ENCODE results near the gene ZNF74.

ZNF74 gene

DNA sequence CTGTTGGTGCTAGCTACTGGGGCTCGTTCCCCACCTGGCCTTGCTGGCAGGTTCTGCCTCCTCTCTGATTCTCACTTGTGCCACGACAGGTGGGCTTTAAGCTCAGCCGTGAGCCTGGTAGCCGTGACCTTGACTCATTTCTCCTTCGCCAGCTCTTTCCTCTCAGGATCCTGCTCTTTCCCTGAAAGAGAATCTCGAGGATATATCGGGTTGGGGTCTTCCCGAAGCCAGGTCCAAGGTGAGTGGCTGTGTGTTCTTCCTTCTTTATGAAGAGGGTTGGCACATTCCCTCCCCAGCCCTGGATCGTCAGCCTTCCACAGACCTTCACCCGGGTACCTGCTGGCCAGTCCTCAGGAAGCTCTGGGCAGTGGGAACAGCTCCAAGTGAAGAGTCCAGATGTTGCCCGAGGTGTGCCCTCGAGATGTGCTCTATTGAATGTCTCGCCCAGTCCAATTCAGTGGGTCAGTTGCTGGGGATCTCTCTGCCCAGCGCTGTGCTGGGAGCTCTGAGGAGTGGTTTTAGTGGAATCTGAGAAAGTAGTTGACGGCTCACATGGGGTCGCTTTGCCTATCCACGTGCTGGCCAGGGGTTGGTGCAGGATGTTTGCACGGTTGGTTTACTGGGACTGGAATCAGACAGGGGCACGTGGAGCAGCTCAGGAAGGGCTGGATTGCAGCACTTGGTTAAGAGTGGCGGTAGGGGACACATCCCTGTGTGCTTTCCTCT, 1.4 kb downstream of the ZNF74 start:
- H3K27ac ChIP-seq: peak overlapping the region; percentile 88; the same call in 1 of the 2 replicates
- TF ChIP-seq, protein P1, sequence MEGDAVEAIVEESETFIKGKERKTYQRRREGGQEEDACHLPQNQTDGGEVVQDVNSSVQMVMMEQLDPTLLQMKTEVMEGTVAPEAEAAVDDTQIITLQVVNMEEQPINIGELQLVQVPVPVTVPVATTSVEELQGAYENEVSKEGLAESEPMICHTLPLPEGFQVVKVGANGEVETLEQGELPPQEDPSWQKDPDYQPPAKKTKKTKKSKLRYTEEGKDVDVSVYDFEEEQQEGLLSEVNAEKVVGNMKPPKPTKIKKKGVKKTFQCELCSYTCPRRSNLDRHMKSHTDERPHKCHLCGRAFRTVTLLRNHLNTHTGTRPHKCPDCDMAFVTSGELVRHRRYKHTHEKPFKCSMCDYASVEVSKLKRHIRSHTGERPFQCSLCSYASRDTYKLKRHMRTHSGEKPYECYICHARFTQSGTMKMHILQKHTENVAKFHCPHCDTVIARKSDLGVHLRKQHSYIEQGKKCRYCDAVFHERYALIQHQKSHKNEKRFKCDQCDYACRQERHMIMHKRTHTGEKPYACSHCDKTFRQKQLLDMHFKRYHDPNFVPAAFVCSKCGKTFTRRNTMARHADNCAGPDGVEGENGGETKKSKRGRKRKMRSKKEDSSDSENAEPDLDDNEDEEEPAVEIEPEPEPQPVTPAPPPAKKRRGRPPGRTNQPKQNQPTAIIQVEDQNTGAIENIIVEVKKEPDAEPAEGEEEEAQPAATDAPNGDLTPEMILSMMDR (conservative IDR thresholded peaks at IDR 0.05): no peak

DNA sequence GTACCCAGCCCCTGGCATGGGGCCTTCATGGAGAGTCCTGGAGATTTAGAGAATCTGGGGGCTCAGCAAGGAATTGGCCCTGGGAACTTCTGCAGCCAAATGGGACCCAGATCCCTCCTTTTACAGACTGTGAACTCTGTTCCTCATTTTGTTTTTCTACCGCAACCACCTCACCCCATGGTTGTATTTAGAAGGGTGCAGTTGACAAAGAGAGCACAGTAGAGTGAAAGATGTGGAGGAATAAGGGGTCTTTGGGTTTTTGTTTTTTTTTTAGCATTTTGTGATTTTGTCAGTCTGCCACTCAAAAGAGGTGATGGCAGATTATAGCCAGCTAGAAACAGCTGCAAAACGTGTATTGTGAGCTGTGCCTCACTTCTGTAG, 1.9 kb downstream of the ZNF74 start:
- TF ChIP-seq, protein P1 (conservative IDR thresholded peaks at IDR 0.05): no peak
- H3K27ac ChIP-seq: no peak overlapping the region; the same call in 1 of the 2 replicates

DNA sequence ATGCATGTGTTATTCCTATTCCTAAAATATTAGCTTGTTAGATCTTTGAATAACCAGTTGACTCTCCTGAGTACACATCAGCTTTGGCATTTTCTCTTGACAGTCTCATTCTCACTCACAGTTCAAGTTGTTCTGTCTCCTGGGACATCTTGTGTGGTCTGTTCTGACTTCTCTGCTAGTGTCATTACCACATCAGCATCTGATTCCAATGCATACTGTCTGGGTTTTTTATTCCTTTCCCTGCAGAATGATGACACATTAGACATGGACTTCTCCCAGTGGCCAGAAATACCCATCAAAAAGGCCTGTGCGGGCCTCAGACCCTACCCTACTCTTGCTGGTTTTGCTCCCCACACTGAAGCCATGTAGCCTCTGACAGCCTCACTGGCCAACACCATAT, 2.7 kb downstream of the ZNF74 start:
- H3K27ac ChIP-seq: no peak overlapping the region
- TF ChIP-seq, protein P1 (conservative IDR thresholded peaks at IDR 0.05): no peak

DNA sequence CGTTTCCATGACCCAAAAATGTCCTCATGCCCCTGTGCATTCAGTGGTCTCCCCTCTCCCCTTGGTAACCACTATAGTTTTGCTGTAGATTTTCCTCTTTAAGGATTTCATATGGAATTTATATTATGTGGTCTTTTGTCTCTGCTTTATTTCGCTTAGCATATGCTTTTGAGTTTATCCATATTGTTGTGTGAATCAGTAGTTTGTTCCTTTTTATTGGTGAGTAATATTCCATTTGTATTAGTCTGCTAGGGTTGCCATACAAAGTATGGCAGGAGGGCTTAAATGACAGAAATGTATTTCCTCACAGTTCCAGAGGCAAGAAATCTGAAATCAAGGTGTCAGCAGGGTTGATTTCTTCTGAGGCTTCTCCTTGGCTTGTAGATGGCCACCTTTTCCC, 3.5 kb downstream of the ZNF74 start:
- TF ChIP-seq, protein P1 (conservative IDR thresholded peaks at IDR 0.05): no peak
- no peak overlapping the region for H3K27ac ChIP-seq

DNA sequence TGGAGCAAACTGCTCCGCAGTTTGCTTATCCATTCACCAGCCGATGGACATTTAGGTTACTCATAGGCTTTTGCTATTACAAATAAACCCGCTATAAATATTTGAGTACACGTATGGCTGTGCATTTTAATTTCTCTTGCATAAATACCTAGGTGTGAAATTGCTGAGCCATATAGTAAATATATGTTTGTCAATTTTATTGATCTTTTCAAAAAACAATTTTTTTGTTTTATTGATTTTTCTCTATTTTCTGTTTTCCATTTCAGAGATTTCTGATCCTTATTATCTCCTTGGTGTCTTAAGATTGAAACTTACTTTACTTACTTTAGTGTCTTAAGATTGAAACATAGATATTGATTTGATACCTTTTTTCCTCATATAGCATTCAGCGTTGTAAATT, 4.5 kb downstream of the ZNF74 start:
- TF ChIP-seq, protein P1 (conservative IDR thresholded peaks at IDR 0.05): no peak
- H3K27ac ChIP-seq: no peak overlapping the region

DNA sequence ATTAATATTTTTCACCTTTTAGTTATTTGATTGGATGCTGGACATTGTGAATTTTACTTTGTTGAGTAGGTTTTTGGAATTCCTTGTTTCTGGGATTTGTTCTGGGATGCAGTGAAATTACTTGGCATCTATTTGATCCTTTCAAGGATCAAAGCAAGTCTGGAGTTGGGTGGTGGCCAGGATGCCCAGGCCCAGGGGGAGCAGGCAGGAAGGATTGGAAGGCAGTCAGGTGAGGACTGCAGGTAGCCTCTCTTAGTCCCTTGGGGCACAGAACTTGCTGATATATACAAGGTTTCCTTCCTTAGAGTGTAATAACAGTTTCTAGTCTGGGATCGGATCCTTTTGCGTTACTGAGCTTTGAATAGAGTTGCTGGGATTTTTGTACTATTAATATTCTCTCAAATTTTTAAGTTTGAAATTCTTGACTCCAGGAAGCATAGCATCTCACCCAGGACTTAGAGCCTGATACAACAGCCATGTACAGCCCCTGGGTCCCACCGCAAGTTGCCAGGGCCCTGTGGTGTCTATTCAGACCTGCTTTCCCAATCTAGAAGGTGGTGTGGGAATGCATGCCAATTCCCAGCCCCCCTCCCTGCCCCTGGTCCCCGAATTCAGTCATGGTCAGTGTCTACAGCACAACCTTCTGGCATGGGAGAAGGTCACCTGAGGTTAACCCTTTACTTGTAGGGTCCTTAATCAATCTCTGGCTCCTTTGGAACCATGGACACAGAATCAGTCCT, 6.1 kb downstream of the ZNF74 start:
- no peak overlapping the region for H3K27ac ChIP-seq
- TF ChIP-seq, protein P1 (conservative IDR thresholded peaks at IDR 0.05): no peak

DNA sequence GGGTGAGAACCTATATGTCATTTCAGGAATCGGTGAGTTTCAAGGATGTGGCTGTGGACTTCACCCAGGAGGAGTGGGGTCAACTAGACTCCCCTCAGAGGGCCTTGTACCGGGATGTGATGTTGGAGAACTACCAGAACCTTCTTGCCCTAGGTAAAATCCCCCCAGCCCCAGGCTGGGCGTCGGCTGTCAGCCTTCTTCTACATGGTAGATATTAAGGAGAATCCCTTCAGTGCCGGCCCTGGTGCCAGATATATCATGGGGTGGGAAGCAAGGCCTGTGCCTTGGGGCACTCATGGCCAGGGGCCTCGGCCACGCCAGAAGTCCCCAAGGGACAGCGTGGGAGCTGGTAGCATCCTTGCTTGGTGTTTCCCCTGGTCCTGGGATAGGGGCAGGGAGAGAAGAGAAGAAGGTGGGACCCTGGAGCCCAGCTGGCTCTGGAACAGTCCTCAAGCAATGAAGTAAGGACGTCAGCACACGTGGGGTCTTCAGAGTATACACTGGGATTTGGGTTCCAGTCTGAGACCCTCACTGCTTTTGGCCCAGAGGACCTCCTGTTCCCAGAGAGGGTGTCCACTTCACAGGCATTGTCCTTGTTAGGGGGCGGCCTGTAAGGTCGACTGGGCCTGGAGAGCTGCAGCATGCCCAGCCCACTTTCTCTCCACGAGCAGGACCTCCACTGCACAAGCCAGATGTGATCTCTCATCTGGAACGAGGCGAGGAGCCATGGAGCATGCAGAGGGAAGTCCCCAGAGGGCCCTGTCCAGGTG, 6.8 kb downstream of the ZNF74 start:
- TF ChIP-seq, protein P1 (conservative IDR thresholded peaks at IDR 0.05): no peak
- no peak overlapping the region for H3K27ac ChIP-seq
